SH-SY5Y (cell line): ENCODE data around the gene HSPA2.

ENCODE experiments used
- GATA2 ChIP-seq: IDR thresholded peaks from 2 replicates; pipeline ENCODE4 v1.6.1; 2011; ENCODE audit warnings: mild to moderate bottlenecking, low read depth, low read length
- GATA3 ChIP-seq: IDR thresholded peaks from 2 replicates; pipeline ENCODE4 v1.6.1; 2011; ENCODE audit warnings: low read depth, mild to moderate bottlenecking, low read length, moderate library complexity

DNA sequence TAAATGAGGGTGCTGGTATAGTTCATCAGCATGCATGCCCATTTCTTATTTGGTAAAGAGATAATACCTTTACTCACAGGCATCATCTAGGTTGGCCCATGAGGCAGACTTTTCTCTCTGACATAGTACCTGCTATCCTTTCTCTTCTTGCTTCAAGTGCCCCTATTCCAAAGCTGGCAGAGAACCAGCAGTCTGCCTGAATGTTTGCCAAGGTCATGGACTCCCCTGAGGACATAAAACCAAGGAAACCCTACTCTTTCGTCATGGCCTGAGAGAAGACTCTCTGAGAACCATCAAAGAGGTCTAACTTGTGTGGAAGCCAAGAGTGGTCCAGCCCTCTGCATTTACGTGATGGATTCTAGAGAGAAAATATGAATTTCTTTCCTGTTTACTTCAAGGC lies 21.1 kb downstream of the HSPA2 start:
- TF ChIP-seq GATA2 (no peak), GATA3 (no peak)
